GDM1 (cell line): ENCODE data around the gene RBM41.
"Not testable (repeated sequence)": the region's sequence is repeated elsewhere in the genome, so short reads cannot be mapped to it uniquely, and the experiment has no call there.

Experiments used
- DNase-seq: peaks from one replicate; lab custom pipeline; 2025; lab: John Stamatoyannopoulos, UW

RBM41 gene

GRCh38 chrX:107118322-107119147, at the start of gene RBM41:
TSS of gene RBM41 (minus strand) at chrX:107118822. CDS start at chrX:107118773, 49 bp downstream.
- DNase-seq: peak; percentile 44

GRCh38 chrX:107168257-107168656, 49.6 kb upstream of the RBM41 start:
- DNase-seq: no peak

GRCh38 chrX:107167163-107167921, 48.7 kb upstream of the RBM41 start:
- no peak for DNase-seq

GRCh38 chrX:107157618-107158017, 39.0 kb upstream of the RBM41 start:
- not testable (repeated sequence) for DNase-seq

- DNase-seq: not testable (repeated sequence)
These were observed 37.2 kb upstream of the RBM41 start for GRCh38 chrX:107155621-107156430.

- no peak for DNase-seq
These were observed 36.4 kb upstream of the RBM41 start for GRCh38 chrX:107154787-107155620.

GRCh38 chrX:107153005-107153404, 34.4 kb upstream of the RBM41 start:
- no peak for DNase-seq

- no peak for DNase-seq
These were observed 28.0 kb upstream of the RBM41 start for GRCh38 chrX:107146670-107147069.

- DNase-seq: no peak
These were observed 17.3 kb upstream of the RBM41 start for GRCh38 chrX:107135965-107136307.

- DNase-seq: no peak
These were observed 16.7 kb upstream of the RBM41 start for GRCh38 chrX:107135049-107135964.

GRCh38 chrX:107123750-107124149, 5.1 kb upstream of the RBM41 start:
- DNase-seq: no peak

- DNase-seq: no peak
These were observed 661 bp upstream of the RBM41 start for GRCh38 chrX:107119283-107119682.

- peak; percentile 4 for DNase-seq
These were observed 665 bp downstream of the RBM41 start for GRCh38 chrX:107117993-107118321.

GRCh38 chrX:107107459-107107858, 11.2 kb downstream of the RBM41 start:
- DNase-seq: no peak

GRCh38 chrX:107102980-107103379, 15.6 kb downstream of the RBM41 start:
- no peak for DNase-seq

GRCh38 chrX:107076158-107076557, 42.5 kb downstream of the RBM41 start:
- no peak for DNase-seq

- not testable (repeated sequence) for DNase-seq
These were observed 60.9 kb downstream of the RBM41 start for GRCh38 chrX:107057731-107058130.

GRCh38 chrX:107054978-107055377, 63.6 kb downstream of the RBM41 start:
- DNase-seq: no peak

- DNase-seq: no peak
These were observed 68.4 kb downstream of the RBM41 start for GRCh38 chrX:107050195-107050709.

GRCh38 chrX:107047622-107048021, 71.0 kb downstream of the RBM41 start:
- DNase-seq: no peak
